NCI-H2196 treated with DMSO at 0.1 percent for 48 hours (cell line): Measurements from ENCODE around the gene ARHGAP26.
"Not testable (repeated sequence)": the region's sequence is repeated elsewhere in the genome, so short reads cannot be mapped to it uniquely, and the experiment has no call there.

Experiments
- DNase-seq: peaks from one replicate; lab custom pipeline; 2025; ENCODE audit not compliant: unreplicated experiment; lab: John Stamatoyannopoulos, UW

Gene ARHGAP26

DNA sequence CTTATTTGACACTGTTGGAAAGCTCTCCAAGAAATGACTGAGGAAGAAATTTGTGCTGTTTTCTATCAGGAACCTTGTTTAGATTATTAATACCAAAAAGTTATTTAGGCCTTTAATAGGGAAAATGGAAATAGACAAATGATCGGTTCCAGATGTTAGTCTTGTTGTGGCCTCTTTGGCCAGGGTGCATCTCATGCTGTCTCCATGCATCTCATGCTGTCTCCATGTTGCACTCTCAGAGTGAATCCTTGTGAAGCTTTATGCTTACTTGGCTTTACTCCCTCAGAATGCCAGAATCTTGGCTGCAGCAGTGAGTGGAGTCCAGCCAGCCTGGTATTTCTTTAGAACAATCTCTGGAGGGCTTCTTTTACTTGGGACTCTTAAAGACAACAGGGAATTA is 185.5 kb downstream of the ARHGAP26 start:
- no peak for DNase-seq

DNA sequence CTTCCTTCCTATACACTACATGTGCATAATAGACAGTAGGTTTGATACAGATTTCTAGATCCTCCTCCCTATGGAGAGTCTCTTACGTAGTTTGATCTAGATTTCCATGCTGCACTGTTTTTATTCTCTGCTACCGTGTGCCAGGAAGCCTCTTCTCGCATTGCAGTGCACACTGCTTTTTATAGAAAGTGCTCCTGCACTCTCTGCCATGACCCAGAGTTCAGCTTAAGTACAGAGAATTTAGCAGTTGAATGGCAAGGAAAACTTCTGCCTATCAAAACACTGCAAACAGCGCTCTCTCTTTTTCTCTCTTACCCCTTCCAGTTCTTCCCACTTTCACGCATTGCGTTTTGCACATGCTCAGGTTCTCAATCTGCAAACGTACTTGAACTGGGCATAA is 187.4 kb downstream of the ARHGAP26 start:
- no peak for DNase-seq

DNA sequence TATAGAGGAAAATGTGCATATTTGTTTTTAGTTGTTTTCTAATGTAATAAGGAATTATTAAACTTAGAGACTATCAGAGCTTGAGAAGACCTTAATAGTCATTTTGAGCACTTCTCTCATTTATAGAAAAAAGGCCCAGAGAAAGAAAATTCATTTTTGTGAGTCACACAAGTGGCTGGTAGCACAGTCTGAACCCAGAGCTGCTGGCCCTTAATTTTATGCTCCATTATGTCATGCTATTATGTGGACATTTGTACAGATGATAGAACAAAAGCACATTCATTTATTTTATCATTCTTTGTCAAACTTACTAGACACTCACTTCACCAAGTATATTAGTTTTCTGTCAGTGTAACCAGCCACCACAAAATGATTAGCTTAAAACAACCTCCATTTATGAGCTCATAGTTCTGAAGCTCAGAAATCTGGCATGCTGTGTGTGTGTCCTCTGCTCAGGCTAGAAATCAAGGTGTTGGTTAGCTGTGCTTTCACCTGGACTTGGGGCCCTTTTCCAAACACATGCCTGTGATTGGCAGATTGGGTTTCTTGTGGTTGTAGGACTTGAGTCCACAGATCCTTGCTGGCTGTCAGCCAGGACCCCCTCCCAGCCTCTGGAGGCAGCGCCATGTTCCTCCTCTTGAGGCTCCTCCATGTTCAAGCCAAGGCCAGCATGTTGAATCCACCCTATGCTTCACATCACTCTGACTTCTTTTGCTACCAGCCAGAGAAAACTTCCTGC is 188.9 kb downstream of the ARHGAP26 start:
- no peak for DNase-seq

DNA sequence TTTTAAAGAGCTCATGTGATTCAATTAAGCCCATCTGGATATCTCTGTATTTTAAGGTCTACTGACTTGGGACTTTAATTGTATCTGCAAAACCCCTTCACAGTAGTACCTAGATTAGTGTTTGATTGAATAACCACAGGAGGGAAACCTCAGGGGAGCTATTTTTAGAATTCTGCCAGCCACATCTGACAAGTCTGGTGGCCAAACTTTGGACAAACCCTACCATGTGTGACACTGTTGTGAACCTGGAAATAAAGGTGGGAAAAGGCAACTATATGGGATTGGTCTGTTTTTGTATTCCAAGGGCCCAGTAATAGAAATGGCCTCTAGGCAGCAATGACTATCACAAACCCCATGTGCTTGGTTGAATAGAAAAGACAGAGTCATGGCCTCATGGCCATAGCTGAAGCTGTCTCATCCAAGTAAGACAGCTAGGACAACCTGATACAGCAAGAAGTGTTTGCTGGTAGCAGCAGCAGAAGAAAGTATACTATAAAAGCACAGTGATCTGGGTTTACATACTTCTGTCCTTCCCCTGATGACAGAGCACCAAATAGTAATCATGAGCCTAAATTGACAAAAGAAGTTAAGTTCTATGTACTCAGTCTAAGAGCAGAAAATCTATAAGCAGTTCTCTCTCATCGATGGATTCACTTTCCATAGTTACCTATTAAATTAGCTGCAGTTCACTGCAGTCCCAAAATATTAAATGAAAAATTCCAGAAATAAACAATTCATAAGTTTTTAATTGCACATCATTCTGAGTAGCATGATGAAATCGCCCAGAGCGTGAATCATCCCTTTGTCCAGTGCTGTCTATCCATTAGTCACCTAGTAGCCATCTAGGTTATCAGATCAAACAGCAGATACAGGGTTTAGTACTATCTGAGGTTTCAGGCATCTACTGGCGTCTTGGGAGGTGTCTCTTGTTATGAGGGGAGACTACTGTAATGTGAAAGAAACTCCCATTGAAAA is 189.8 kb downstream of the ARHGAP26 start:
- DNase-seq: no peak

DNA sequence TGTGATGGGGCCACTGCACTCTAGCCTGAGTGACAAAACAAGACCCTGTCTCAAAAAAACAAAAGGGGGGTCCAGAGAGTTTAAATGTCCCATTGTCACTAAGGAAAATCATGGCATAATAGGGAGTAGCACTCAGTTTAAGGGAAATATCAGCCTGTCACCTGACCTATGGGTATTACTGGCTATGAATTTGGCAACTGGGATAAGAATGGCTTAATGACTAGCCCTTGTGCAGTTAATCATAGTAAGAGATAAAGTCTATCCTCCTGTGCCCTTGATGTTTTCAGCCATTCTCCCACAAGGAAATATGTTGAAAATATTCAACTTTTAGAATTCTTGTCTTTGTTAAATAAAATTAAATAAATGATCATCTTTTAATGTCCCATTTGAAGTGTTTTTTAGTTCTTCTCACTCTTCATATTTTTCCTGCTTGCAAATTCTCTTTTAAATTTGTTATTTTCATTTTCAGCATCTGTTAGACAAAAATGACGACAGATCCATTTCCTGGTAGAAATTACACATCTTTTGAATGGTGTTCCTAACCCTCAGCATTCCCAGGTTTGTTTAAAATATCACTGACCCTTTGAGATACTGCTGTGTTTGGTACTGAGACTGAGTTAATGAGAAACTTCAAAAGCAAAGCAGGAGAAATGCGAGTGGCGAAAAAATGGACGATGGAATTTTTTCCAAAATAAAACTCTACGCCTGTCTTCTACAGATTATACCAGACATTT is 191.4 kb downstream of the ARHGAP26 start:
- no peak for DNase-seq

DNA sequence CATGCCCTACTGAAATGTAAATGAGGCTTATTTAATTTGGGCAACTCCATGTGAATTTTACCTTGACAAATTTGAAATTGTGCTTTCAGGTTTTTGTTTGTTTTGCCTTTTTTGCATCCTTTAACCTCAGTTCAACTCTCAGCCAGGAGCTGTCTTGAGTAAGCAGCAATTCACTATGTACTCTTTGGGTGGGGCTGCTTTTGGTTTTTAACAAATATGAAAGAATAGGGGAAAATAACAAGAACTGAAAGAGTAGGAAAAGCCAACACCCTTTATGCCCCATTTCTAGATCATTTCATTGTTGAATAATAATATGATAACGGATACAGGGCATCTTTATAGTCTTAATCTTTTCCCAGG is 192.0 kb downstream of the ARHGAP26 start:
- DNase-seq: no peak

DNA sequence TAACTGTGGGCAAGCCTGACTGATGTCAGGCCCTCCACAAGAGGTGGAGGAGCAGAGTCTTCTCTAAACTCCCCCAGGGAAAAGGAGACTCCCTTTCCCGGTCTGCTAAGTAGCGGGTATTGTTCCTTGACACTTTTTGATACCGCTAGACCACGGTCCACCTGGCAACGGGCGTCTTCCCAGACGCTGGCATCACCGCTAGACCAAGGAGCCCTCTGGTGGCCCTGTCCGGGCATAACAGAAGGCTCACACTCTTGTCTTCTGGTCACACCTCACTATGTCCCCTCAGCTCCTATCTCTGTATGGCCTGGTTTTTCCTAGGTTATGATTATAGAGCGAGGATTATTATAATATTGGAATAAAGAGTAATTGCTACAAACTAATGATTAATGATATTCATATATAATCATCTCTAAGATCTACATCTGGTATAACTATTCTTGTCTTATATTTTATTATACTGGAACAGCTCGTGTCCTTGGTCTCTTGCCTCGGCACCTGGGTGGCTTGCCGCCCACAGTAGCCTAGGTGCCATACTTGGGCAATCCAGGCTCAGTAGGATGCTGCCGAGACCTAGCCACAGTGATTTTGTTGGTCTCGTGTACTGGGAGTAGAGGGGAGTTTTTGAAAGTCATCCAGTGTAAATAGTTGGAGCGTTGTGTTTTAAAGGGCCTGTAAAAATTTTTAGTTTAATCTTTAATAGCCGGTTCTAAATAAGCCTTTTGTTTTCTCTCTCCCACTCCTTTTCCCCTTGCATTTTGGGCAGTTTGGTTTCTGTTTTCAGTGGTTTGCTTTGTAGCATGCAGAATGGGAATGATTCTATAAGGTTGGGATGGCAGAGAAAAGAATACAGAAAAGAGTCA is 195.3 kb downstream of the ARHGAP26 start:
- not testable (repeated sequence) for DNase-seq

DNA sequence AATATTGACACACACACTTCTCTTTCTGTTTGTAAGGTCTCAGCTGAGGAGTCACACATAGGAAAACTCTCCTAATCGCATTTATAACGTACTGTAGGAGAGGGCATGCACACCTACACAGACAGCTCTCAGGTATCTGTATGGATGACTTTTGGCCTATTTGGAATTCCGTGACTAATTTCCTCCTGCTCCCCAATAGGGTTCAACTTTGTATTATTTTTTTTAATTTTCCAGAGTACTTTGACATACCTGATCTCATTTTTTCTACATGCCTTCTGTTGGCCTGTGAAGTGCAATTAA is 195.9 kb downstream of the ARHGAP26 start:
- DNase-seq: no peak

DNA sequence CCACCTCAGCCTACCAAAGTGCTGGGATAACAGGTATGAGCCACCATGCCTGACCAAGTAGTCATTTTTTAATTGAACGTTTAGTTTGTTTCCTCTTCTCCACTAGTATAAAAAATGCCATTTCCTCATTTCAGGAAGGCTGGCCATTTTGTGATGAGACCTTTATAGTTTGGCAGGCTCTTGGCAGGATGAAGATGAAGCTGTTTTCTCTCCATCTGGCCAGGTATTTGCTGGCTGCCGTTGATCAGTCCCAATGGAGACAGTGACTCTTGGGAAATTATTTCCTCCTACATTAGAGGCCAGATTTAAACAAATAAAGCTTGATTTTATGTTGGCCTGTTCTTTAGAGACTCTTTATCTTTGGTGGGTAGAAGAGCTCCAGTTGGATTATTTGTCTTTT is 199.0 kb downstream of the ARHGAP26 start:
- no peak for DNase-seq

DNA sequence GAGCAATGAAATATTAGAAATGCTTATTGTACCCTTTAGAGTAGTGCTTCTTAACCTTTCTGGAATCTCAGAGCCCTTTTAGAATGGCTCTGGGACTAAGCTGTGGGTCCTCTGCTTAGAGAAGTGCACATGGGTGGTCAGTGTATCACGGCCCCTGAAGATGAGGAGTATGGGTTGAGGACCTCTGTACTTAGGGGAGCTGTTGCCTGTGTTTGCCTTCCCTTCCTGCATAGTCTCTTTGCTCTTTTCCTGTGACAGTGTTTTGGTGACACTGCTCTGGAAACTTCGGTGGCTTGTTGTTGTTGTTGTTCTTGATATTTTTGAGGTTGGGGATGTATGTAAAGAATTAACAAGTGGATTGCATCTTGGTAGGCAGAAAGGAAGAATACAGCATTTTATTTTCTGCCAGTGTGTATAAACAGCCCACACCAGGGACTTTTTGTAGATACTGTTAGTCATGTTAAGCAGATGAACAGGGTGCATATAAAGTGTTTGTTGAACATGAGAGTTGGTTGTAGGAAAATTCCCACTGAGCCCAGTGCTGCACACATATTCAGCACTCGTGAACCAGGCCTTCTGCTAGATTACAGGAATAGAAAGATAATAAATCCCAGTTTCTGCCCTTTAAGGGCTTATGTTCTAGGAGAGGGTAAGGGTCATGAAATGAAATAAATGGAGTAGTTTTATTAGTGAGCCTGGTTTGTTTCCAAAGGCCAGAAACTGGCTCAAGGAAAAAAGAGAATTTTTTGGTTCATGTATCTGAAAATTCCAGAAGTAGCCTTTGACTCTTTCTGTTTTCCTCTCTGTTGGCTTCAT is 199.7 kb downstream of the ARHGAP26 start:
- no peak for DNase-seq

DNA sequence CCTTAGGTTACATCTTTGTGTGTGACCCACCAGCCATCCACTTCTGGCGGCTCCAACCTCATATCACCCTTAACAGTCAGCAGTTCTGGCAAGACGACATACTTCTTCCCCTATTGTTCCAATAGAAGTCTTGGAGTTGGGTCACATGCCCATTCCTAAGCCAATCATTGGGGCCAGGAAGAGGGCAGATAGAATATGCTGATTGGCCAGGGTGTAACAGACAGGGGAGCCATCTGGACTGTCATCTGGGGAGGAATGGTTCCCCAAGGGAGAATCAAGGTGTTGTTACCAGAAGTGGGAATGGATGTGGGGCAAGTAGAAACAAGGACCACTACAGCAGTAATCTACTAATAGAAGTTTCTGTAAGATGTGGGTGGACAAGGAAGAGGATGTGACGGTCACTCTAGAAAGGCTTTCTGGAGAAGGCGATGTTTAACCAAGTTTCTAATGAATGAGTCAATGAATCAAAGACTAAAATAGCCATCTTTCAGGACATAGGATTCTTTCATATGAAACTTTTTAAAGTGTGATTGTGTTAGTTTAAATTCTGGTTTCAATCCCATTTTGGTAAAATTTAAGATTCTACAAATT is 200.4 kb downstream of the ARHGAP26 start:
- no peak for DNase-seq

DNA sequence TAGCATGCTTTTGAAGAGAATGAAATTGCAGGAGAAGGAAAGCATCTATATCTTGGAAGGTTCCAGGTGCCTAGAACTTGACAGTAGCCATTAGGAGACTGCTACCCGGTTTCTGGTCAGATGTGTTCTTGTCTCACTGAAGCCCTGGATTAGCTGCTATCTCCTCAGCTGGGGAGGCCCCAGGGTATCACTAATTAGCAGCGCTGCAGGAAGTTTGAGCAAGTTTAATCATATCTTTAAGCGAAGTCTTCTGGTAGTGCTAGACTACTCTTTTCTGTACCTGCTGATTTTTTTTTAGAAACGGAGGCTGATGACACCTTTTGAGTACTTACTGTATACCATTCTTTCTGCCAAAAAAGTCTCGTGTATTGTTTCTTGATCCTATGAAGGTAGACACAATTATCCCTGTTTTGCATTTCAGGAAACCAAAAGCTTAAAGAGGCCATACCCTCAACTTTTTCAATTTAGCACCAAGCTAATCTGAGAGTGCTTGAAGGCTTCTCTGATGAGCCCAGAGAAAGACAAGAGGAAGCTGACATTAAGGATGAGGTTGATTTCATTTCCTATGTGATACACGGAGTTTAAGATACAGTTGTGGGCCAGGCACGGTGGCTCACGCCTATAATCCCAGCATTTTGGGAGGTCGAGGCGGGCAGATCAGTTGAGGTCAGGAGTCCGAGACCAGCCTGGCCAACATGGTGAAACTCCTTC is 201.3 kb downstream of the ARHGAP26 start:
- no peak for DNase-seq

DNA sequence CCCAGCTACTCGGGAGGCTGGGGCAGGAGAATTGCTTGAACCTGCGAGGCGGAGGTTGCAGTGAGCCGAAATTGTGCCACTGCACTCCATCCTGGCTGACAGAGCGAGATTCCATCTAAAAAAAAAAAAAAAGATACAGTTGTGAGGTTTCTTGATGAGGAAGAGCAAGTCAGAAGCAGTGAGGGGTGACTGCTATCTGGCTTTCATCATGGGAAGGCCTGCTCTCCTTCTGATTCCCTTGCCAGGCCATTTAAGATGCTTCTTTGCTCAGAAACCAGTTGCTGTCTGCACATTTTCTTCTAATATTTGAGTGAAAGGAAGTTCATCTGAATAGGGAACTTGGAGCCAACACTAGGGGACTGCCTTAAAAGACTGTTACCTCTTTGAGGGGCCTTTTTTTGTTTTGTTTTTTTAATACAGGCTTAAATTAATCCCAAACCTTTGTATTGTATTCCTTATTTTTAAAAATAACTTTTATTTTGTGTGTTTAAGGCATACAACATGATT is 201.9 kb downstream of the ARHGAP26 start:
- no peak for DNase-seq

DNA sequence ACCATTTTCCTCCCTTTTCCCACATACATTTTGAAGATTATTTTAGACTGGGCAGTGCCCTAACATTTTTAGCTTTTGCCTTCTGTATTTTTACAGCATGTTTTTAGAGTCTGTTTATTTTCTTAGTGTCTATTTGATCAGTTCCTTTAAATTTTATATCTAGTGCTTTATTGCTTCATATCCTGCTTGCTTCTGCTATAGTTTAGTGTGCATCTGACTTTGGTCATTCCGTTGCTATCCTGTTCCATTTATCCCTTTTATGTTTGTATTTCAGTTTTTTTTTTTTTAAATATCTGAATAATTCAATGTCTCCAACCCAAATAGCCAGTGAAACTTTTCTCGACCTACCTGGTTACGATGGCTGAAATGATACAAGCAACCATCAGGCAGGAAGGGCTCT is 203.8 kb downstream of the ARHGAP26 start:
- no peak for DNase-seq

DNA sequence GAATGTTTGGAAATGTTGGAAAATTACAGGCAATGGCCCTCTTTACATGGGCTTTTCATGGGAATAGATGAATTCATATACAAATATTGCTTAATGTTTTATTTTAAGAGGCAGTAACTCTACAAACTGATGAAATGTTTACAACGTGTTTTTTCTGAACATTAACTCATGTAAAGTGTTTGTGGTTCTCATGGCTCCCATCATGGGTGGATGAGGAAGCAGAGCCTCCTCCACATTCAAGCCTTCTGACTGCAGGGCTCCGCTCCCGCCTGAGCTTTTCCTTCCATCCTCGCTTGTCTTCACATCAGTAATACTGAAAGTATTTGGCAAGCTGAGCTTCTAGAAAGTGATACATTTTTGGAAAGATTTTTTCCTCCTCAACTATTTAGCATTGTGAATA is 204.2 kb downstream of the ARHGAP26 start:
- DNase-seq: no peak

DNA sequence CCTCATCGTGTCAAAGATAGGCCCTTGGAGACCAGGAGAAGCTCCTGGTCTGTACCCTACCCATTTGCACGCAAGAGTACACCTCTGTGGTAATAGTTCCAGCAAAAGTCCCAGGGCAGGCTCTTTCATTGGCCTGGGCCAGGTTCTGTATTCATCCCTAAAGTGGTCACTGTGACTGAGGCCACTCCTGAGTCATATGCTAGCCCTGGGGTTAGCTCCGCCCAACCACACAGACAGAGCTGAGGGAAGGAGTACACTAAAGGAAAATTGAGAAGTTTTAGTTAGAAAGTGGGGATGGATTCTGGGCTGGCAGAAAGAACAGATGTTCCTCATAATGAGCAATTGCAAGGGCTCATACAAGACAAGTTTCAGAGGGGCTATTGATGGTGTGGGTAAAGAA is 206.7 kb downstream of the ARHGAP26 start:
- no peak for DNase-seq

DNA sequence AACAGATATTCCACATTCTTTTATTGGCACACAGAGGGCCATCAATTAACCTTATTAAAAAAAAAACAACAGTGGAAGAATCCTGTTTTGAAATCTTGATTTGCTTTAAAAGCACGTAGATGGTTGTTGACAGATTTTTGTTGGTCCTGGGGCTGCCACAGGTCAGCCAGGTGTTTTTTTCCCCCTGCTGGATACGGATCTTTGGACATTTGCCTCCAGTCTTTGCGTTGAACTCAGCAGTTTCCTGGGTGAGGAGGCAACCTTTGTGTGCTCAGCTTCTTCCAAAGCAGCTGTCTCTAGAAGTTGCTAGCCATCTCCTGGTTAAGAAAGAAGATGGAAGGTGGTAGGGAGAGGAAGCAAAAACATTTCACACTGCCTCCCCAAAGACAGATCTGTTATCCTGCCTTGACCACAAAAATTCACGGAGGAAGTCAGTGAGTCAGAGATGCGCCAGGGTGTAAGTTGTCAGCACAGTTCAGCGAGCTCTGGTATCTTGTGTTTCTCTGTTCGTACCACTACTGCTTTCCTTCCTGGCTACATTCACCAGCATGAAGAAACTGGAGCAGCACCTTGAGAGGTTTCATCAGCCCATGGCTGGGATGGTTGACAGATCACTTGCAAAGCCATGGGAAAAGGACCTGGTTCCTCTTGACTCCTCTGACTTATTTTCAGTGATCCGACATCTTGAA is 207.3 kb downstream of the ARHGAP26 start:
- DNase-seq: no peak

DNA sequence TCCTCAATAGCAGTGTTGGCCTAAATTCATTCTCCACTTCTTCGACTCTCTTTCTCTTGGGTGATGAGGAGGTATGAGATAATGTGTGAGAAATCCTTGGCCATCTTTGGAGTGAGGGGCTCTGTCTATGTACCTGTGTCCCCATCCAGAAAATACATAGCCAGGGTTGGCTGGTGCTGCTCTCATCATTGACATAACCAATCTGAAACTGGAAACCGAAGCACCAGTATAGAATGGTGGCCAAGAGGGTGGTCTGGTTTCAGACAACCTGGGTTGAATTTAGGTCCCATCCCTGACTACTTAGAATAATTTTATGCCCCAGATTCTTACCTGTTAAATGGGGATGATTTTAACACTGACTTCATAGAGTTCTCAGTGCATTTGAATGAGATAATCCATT is 208.1 kb downstream of the ARHGAP26 start:
- no peak for DNase-seq
